Measurements from ENCODE around the gene STK11. TPM values are rescaled to one million over a fixed set of nuclear protein-coding genes. Genes with fewer than 3 reads are reported as not detected.
A peak's percentile ranks its signal among the peaks of the same experiment; 100 is the strongest.

The STK11 gene
- total RNA-seq, 1 donor from 2014 or later: 27.4 TPM

- Histone ChIP-seq H3K27me3 (peaks cover 14% of the 10 kb centered on the region), H3K27ac (peak overlapping the region; percentile 98), H3K9ac (peak overlapping the region; percentile 77), H3K9me3 (ENCODE audit: low read depth) (no peaks in the 10 kb centered on the region), H3K4me2 (peak overlapping the region; percentile 99), H3F3A (ENCODE audit: low read depth) (peaks cover 86% of the 10 kb centered on the region), H3K36me3 (peaks cover 5% of the 10 kb centered on the region), H2AFZ (replicated peaks) (no peak overlapping the region), H3K4me3 (peak overlapping the region; percentile 74), H3K4me1 (peaks cover 62% of the 10 kb centered on the region), H4K20me1 (ENCODE audit: low read depth) (peaks cover 56% of the 10 kb centered on the region), H3K79me2 (ENCODE audit: low read depth) (peaks cover 47% of the 10 kb centered on the region)
- H3K4me1 Mint-ChIP-seq: peaks cover 71% of the 10 kb centered on the region
- TF ChIP-seq CTCF (IDR thresholded peaks at IDR 0.05) (no peak), EZH2 (IDR thresholded peaks at IDR 0.05) (no peak), EZH2phosphoT487 (IDR thresholded peaks at IDR 0.05) (no peak)
- peak; percentile 95 for DNase-seq (ENCODE audit: low spot score)
- peaks cover 27% of the 10 kb centered on the region for H3K36me3 Mint-ChIP-seq
- peak overlapping the region; percentile 37 for H3K27ac Mint-ChIP-seq
- H3K27me3 Mint-ChIP-seq (ENCODE audit: insufficient read depth, low read depth): peaks cover 34% of the 10 kb centered on the region
- H3K9me3 Mint-ChIP-seq: no peaks in the 10 kb centered on the region
- H3K4me3 Mint-ChIP-seq: peak overlapping the region; percentile 90
Observed at GRCh38 chr19:1269478-1270212, 64.1 kb downstream of the STK11 start.

DNA sequence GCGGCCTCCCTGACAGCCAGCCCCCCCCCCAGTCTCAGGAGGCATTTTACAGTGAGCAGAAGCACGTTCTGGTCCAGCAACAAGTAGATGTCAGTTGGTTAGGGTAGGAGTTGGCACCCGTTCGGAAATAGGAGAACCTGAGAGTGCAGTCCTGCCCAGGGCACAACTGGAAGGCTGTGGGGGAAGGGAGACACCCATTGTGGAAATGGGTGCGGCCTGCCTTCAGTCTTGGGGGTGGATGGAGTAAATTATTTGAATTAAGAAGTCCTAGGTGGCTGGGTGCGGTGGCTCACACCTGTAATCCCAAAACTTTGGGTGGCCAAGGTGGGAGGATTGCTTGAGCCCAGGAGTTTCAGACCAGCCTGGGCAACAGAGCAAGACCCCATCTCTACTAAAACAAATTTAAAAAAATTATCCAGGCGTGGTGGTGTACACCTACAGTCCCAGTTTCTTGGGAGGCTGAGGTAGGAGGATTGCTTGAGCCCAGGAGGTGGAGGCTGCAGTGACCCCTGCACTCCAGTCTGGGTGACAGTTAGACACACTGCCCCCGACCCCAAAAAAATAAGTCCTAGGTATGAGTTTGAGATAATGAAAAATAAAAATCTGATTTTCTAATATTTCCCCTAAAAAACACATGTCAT is 64.8 kb downstream of the STK11 start:
- no peaks in the 10 kb centered on the region for H3K9me3 Mint-ChIP-seq
- H3K36me3 Mint-ChIP-seq: peaks cover 27% of the 10 kb centered on the region
- peak overlapping the region; percentile 74 for H3K4me3 ChIP-seq
- H3K4me1 Mint-ChIP-seq: peaks cover 64% of the 10 kb centered on the region
- peaks cover 59% of the 10 kb centered on the region for H3K4me1 ChIP-seq
- peaks cover 47% of the 10 kb centered on the region for H3K79me2 ChIP-seq (ENCODE audit: low read depth)
- DNase-seq (ENCODE audit: low spot score): no peak
- H4K20me1 ChIP-seq (ENCODE audit: low read depth): peaks cover 59% of the 10 kb centered on the region
- H3K27ac ChIP-seq: no peak overlapping the region
- H2AFZ ChIP-seq (replicated peaks): no peak overlapping the region
- peak overlapping the region; percentile 99 for H3K4me2 ChIP-seq
- H3K27me3 ChIP-seq: peaks cover 14% of the 10 kb centered on the region
- H3K36me3 ChIP-seq: peaks cover 5% of the 10 kb centered on the region
- H3K27me3 Mint-ChIP-seq (ENCODE audit: insufficient read depth, low read depth): peaks cover 30% of the 10 kb centered on the region
- peak overlapping the region; percentile 77 for H3K9ac ChIP-seq
- peak overlapping the region; percentile 37 for H3K27ac Mint-ChIP-seq
- TF ChIP-seq EZH2 (IDR thresholded peaks at IDR 0.05) (no peak), CTCF (IDR thresholded peaks at IDR 0.05) (no peak), EZH2phosphoT487 (IDR thresholded peaks at IDR 0.05) (no peak)
- peak overlapping the region; percentile 90 for H3K4me3 Mint-ChIP-seq
- no peaks in the 10 kb centered on the region for H3K9me3 ChIP-seq (ENCODE audit: low read depth)
- H3F3A ChIP-seq (ENCODE audit: low read depth): peaks cover 85% of the 10 kb centered on the region

DNA sequence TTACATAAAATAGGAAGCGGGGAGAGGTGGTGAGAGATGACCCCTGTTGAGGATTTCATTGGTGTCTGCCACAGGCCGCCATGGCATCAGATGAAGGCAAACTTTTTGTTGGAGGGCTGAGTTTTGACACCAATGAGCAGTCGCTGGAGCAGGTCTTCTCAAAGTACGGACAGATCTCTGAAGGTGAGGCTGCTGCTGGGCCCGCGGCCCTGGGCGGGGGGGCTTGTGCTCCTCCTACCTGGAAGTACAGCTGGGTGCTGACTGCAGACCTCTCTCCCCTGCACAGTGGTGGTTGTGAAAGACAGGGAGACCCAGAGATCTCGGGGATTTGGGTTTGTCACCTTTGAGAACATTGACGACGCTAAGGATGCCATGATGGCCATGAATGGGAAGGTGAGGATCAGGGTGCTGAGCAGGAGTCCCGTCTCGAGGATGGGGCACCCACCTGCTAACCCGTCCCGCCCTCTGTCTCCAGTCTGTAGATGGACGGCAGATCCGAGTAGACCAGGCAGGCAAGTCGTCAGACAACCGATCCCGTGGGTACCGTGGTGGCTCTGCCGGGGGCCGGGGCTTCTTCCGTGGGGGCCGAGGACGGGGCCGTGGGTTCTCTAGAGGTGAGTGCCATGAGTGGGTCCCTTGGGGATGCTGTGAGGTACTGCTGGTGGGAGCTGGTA is 65.4 kb downstream of the STK11 start:
- peaks cover 30% of the 10 kb centered on the region for H3K27me3 Mint-ChIP-seq (ENCODE audit: insufficient read depth, low read depth)

More for the DNA sequence above, 65.4 kb downstream of the STK11 start:
- Histone ChIP-seq H3K9me3 (ENCODE audit: low read depth) (no peaks in the 10 kb centered on the region), H3K4me1 (peaks cover 54% of the 10 kb centered on the region), H3K79me2 (ENCODE audit: low read depth) (peaks cover 47% of the 10 kb centered on the region), H3K36me3 (peaks cover 5% of the 10 kb centered on the region), H3K4me2 (peak overlapping the region; percentile 99), H3F3A (ENCODE audit: low read depth) (peaks cover 82% of the 10 kb centered on the region), H3K27ac (peak overlapping the region; percentile 13), H3K4me3 (peak overlapping the region; percentile 74), H2AFZ (replicated peaks) (no peak overlapping the region), H3K9ac (no peak overlapping the region), H3K27me3 (peaks cover 14% of the 10 kb centered on the region), H4K20me1 (ENCODE audit: low read depth) (peaks cover 60% of the 10 kb centered on the region)
- Mint-ChIP-seq H3K9me3 (no peaks in the 10 kb centered on the region), H3K36me3 (peaks cover 27% of the 10 kb centered on the region), H3K4me1 (peaks cover 59% of the 10 kb centered on the region), H3K4me3 (peak overlapping the region; percentile 90), H3K27ac (no peak overlapping the region)
- DNase-seq (ENCODE audit: low spot score): no peak
- TF ChIP-seq EZH2 (IDR thresholded peaks at IDR 0.05) (no peak), CTCF (IDR thresholded peaks at IDR 0.05) (no peak), EZH2phosphoT487 (IDR thresholded peaks at IDR 0.05) (no peak)
